SH-SY5Y (cell line): ENCODE results near the gene TNIK.

Source experiments
- GATA2 ChIP-seq: IDR thresholded peaks from 2 replicates; pipeline ENCODE4 v1.6.1; 2011; ENCODE audit warnings: mild to moderate bottlenecking, low read depth, low read length
- GATA3 ChIP-seq: IDR thresholded peaks from 2 replicates; pipeline ENCODE4 v1.6.1; 2011; ENCODE audit warnings: low read depth, mild to moderate bottlenecking, low read length, moderate library complexity

DNA sequence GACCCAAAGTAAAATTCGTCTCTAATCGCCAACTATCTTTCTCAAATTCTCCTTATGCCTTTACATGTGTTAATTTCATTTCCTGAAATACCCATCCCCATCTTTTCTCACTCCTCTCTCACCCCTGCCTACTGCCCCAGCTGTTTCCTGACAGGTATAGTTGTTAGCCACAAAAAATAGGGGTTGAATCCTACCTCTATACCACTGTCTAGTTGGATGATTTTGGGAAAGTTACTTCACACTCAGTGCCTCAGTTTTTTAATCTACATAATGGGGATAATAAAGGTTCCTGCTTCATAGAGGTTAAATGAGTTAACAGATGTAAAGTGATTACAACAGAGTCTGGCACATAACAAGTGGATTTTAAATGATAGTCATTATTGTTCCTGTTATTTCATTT, 189.7 kb downstream of the TNIK start:
- TF ChIP-seq GATA2 (no peak), GATA3 (no peak)
